KMS-11 (cell line): Measurements from ENCODE around the gene DZANK1.
"Not testable (repeated sequence)": the region's sequence is repeated elsewhere in the genome, so short reads cannot be mapped to it uniquely, and the experiment has no call there.

Source experiments
- H2AFZ ChIP-seq: fragments of 200-600 bp; sonication (generic); 2 replicates; pipeline ENCODE4 v1.6.1; 2016; ENCODE audit warnings: antibody characterized with exemption, mixed run types, low read depth
- H3K27ac ChIP-seq: fragments of 200-600 bp; sonication (generic); 2 replicates; pipeline ENCODE4 v1.6.1; 2016; ENCODE audit warnings: mild to moderate bottlenecking, mixed run types
- H3K27me3 ChIP-seq: fragments of 200-600 bp; sonication (generic); 2 replicates; pipeline ENCODE4 v1.6.1; 2017; ENCODE audit warnings: mild to moderate bottlenecking, low read depth, mixed run types, moderate library complexity; ENCODE audit not compliant: insufficient read depth
- H3K36me3 ChIP-seq: fragments of 200-600 bp; sonication (generic); 2 replicates; pipeline ENCODE4 v1.6.1; 2017; ENCODE audit warnings: mild to moderate bottlenecking, mixed run types; ENCODE audit not compliant: insufficient read depth
- H3K4me1 ChIP-seq: fragments of 200-600 bp; sonication (generic); 2 replicates; pipeline ENCODE4 v1.6.1; 2016; ENCODE audit warnings: mild to moderate bottlenecking, low read depth, mixed run types; ENCODE audit not compliant: poor library complexity, severe bottlenecking
- H3K4me2 ChIP-seq: fragments of 200-600 bp; sonication (generic); 2 replicates; pipeline ENCODE4 v1.7.0; 2016; ENCODE audit warnings: mild to moderate bottlenecking, mixed run types
- H3K4me3 ChIP-seq: fragments of 200-600 bp; sonication (generic); IDR thresholded peaks from 2 replicates; pipeline ENCODE4 v1.6.1; 2017; ENCODE audit warnings: low read depth, low read length, mixed read lengths; ENCODE audit not compliant: insufficient read depth
- H3K79me2 ChIP-seq: fragments of 200-600 bp; sonication (generic); 2 replicates; pipeline ENCODE4 v1.6.1; 2016; ENCODE audit warnings: low read depth, mixed run types; ENCODE audit not compliant: insufficient read depth
- H3K9ac ChIP-seq: fragments of 200-600 bp; sonication (generic); 2 replicates; pipeline ENCODE4 v1.6.1; 2016; ENCODE audit warnings: mild to moderate bottlenecking, mixed run types
- H4K20me1 ChIP-seq: fragments of 200-600 bp; sonication (generic); 2 replicates; pipeline ENCODE4 v1.6.1; 2016; ENCODE audit warnings: mild to moderate bottlenecking, mixed run types; ENCODE audit not compliant: insufficient read depth
- TF ChIP-seq, protein P1 (sequence below): fragments of 200-600 bp; sonication (generic); conservative IDR thresholded peaks from 2 replicates; pipeline ENCODE4 v1.6.1; 2017; ENCODE audit warnings: low read depth, mild to moderate bottlenecking, antibody characterized with exemption, low read length, moderate library complexity, mixed read lengths

The DZANK1 gene

GRCh38 chr20:18363708-18364107, 103.1 kb downstream of the DZANK1 start:
- TF ChIP-seq, protein P1, sequence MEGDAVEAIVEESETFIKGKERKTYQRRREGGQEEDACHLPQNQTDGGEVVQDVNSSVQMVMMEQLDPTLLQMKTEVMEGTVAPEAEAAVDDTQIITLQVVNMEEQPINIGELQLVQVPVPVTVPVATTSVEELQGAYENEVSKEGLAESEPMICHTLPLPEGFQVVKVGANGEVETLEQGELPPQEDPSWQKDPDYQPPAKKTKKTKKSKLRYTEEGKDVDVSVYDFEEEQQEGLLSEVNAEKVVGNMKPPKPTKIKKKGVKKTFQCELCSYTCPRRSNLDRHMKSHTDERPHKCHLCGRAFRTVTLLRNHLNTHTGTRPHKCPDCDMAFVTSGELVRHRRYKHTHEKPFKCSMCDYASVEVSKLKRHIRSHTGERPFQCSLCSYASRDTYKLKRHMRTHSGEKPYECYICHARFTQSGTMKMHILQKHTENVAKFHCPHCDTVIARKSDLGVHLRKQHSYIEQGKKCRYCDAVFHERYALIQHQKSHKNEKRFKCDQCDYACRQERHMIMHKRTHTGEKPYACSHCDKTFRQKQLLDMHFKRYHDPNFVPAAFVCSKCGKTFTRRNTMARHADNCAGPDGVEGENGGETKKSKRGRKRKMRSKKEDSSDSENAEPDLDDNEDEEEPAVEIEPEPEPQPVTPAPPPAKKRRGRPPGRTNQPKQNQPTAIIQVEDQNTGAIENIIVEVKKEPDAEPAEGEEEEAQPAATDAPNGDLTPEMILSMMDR = no peak
- Histone ChIP-seq H3K27ac (no peak overlapping the region), H3K27me3 (no peaks in the 10 kb centered on the region), H3K36me3 (no peaks in the 10 kb centered on the region), H3K4me3 (no peak overlapping the region), H3K79me2 (no peaks in the 10 kb centered on the region), H3K4me2 (no peak overlapping the region), H3K9ac (no peak overlapping the region), H3K4me1 (no peaks in the 10 kb centered on the region), H4K20me1 (no peaks in the 10 kb centered on the region), H2AFZ (no peak overlapping the region)

DNA sequence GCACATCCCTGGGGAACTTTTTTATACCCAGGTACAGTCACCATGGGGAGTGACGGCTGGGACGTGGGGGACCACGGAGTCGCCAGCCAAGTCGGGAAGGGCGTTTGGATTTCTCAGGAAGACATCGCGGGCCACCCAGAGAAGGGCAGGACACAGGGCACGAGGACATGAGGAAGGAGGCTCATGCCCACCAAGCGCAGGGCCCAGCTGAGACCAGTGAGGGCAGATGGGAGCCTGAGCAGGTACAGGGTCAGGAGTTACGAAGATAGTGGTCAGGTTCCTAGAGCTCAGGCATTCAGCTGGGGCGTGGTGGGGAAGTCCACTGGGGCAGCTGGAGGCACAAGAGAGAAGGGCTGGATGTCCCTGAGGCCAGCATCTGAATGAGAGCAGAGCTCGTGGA, 103.9 kb downstream of the DZANK1 start:
- no peak overlapping the region for H2AFZ ChIP-seq
- no peak overlapping the region for H3K9ac ChIP-seq
- H3K27me3 ChIP-seq = no peaks in the 10 kb centered on the region
- no peak overlapping the region for H3K4me3 ChIP-seq
- H3K27ac ChIP-seq = no peak overlapping the region
- TF ChIP-seq, protein P1 = no peak
- no peaks in the 10 kb centered on the region for H3K79me2 ChIP-seq
- H4K20me1 ChIP-seq = no peaks in the 10 kb centered on the region
- no peak overlapping the region for H3K4me2 ChIP-seq
- no peaks in the 10 kb centered on the region for H3K4me1 ChIP-seq
- H3K36me3 ChIP-seq = no peaks in the 10 kb centered on the region

GRCh38 chr20:18361678-18362077, 105.2 kb downstream of the DZANK1 start:
- H3K27me3 ChIP-seq = no peaks in the 10 kb centered on the region
- H3K27ac ChIP-seq = no peak overlapping the region
- H3K36me3 ChIP-seq = no peaks in the 10 kb centered on the region
- no peaks in the 10 kb centered on the region for H3K79me2 ChIP-seq
- TF ChIP-seq, protein P1 = no peak
- H3K4me3 ChIP-seq = no peak overlapping the region
- H4K20me1 ChIP-seq = no peaks in the 10 kb centered on the region
- no peak overlapping the region for H2AFZ ChIP-seq
- no peak overlapping the region for H3K9ac ChIP-seq
- H3K4me1 ChIP-seq = no peaks in the 10 kb centered on the region
- no peak overlapping the region for H3K4me2 ChIP-seq

- H3K4me3 ChIP-seq = no peak overlapping the region
- H2AFZ ChIP-seq = no peak overlapping the region
- H3K27ac ChIP-seq = no peak overlapping the region
- no peak overlapping the region for H3K9ac ChIP-seq
- no peaks in the 10 kb centered on the region for H3K4me1 ChIP-seq
- TF ChIP-seq, protein P1 = no peak
- H4K20me1 ChIP-seq = no peaks in the 10 kb centered on the region
- no peak overlapping the region for H3K4me2 ChIP-seq
- H3K27me3 ChIP-seq = no peaks in the 10 kb centered on the region
- no peaks in the 10 kb centered on the region for H3K36me3 ChIP-seq
- no peaks in the 10 kb centered on the region for H3K79me2 ChIP-seq
These were observed 106.2 kb downstream of the DZANK1 start for GRCh38 chr20:18360635-18361034.

DNA sequence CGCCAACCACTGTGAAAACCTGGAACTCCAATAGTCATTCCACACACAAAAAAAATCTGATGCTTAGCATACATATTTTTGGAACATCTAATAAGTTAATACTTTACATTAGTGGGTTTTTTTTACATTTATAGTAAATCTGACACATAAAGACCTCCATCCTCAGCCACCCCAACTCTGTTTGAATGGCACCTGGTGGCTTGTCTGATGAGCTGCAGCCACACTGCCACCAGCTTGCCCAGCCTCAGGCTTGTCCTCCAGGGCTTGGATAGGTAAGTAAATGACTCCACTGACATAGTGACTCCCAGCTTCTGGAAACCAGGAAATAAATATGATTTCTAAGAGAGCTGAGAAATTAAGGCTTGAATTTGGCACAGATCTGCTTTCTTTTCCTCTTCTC, 107.0 kb downstream of the DZANK1 start:
- Histone ChIP-seq H3K27me3 (no peaks in the 10 kb centered on the region), H3K4me3 (no peak overlapping the region), H3K36me3 (no peaks in the 10 kb centered on the region), H3K79me2 (no peaks in the 10 kb centered on the region), H4K20me1 (no peaks in the 10 kb centered on the region), H3K9ac (no peak overlapping the region), H3K4me1 (no peaks in the 10 kb centered on the region), H2AFZ (no peak overlapping the region), H3K4me2 (no peak overlapping the region), H3K27ac (no peak overlapping the region)
- TF ChIP-seq, protein P1 = no peak

DNA sequence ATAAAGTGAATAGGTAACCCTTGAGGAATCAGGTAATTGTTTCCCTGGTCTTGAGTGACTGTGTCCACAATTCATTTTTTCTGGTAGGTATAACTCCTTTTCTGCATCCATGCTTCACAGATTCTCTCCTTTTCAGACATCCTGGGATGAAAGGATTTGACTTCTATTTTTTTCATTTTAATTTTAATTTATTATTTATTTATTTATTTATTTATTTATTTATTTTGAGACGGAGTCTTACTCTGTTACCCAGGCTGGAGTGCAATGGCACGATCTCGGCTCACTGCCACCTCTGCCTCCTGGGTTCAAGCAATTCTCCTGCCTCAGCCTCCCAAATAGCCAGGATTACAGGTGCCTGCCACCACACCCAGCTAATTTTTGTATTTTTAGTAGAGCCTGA, 117.1 kb downstream of the DZANK1 start:
- not testable (repeated sequence) for H3K27me3 ChIP-seq

More for the DNA sequence above, 117.1 kb downstream of the DZANK1 start:
- not testable (repeated sequence) for H3K4me3 ChIP-seq, H4K20me1 ChIP-seq, H3K9ac ChIP-seq, H3K79me2 ChIP-seq, H3K27ac ChIP-seq, H3K4me2 ChIP-seq, H2AFZ ChIP-seq, H3K4me1 ChIP-seq, H3K36me3 ChIP-seq
